PC-9 (cell line): ENCODE data around the gene BASP1.

Source experiments
- CTCF ChIP-seq: fragments of 200-600 bp; sonication (generic); conservative IDR thresholded peaks from 2 replicates; pipeline ENCODE4 v1.6.1; 2017; ENCODE audit warnings: mixed run types, antibody characterized with exemption, mild to moderate bottlenecking, moderate library complexity
- EZH2 ChIP-seq: fragments of 200-600 bp; sonication (generic); IDR thresholded peaks from 2 replicates; pipeline ENCODE4 v1.8.0; 2017; ENCODE audit warnings: antibody characterized with exemption, low read depth

DNA sequence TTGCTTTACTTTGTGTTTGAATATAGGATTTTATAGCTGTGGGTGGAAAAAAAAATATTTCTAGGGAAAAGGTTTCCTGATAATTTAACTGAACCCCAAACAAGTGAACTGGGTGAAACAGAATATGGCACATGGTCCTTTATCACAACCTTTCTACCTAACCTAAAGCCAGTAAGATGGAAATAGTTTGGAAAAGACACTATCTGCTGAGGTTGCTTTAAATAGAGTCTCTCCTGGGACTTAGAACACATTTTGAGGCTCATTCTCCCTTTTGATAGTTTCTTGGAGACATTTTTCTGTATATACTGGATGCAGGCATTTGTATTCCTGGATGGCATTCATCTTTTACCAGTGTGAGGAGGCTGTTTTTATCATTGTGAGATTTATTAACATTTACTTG is 39.4 kb downstream of the BASP1 start:
- TF ChIP-seq CTCF (no peak), EZH2 (no peak)
